GM12875 (cell line): ENCODE measurements around the gene SLC11A2.

Source experiments
- H3K4me3 ChIP-seq: one replicate; pipeline ENCODE4 v1.5.1; 2011; ENCODE audit warnings: low read depth, low read length, control low read depth
- CTCF ChIP-seq: IDR thresholded peaks from 2 replicates; pipeline ENCODE4 v1.5.1; 2011; ENCODE audit warnings: low read depth, mild to moderate bottlenecking, control low read depth, inconsistent platforms, low read length, moderate library complexity, borderline replicate concordance; ENCODE audit not compliant: insufficient read depth

Gene SLC11A2

GRCh38 chr12:51047655-51048540 is 21.7 kb upstream of the SLC11A2 start, which contains the start of gene LETMD1:
Gene LETMD1, plus strand, starts transcription at chr12:51048327. Its CDS starts 30 bp downstream, at chr12:51048357.
- peak; percentile 94 for TF ChIP-seq CTCF
- peak within 1 kb of the TSS; percentile 65 for H3K4me3 ChIP-seq

GRCh38 chr12:51036279-51036678 is 10.1 kb upstream of the SLC11A2 start:
- H3K4me3 ChIP-seq, result no peak overlapping the region
- no peak for TF ChIP-seq CTCF

- TF ChIP-seq CTCF, result no peak
Measured at GRCh38 chr12:51033457-51034089, 7.4 kb upstream of the SLC11A2 start.

GRCh38 chr12:51033048-51033447 is 6.9 kb upstream of the SLC11A2 start:
- no peak for TF ChIP-seq CTCF
- H3K4me3 ChIP-seq, result no peak overlapping the region

More at GRCh38 chr12:51033457-51034089, 7.4 kb upstream of the SLC11A2 start:
- no peak overlapping the region for H3K4me3 ChIP-seq

- no peak overlapping the region for H3K4me3 ChIP-seq
- TF ChIP-seq CTCF, result no peak
Measured at GRCh38 chr12:51028813-51029150, 2.6 kb upstream of the SLC11A2 start.

- H3K4me3 ChIP-seq, result no peak overlapping the region
Measured at GRCh38 chr12:51028126-51028812, 2.1 kb upstream of the SLC11A2 start.

More at GRCh38 chr12:51028126-51028812, 2.1 kb upstream of the SLC11A2 start:
- TF ChIP-seq CTCF, result no peak
